ENCODE results near the gene MPC1.

Gene MPC1

GRCh38 chr6:166323395-166323794 lies 59.3 kb downstream of the MPC1 start:
- no peak overlapping the region for H3K4me3 ChIP-seq (ENCODE audit: low read depth, low read length, poor library complexity, severe bottlenecking)
- no peak overlapping the region for H3K4me2 ChIP-seq (ENCODE audit: low read length)
- H3K9me2 ChIP-seq (ENCODE audit: low read depth, low read length) = no peaks in the 10 kb centered on the region
- no peaks in the 10 kb centered on the region for H3K27me3 ChIP-seq (ENCODE audit: insufficient read depth, low read length)
- no peaks in the 10 kb centered on the region for H4K20me1 ChIP-seq (ENCODE audit: insufficient read depth, low read length)
- peaks cover 50% of the 10 kb centered on the region for H3K36me3 ChIP-seq (ENCODE audit: insufficient read depth, low read length)
- H3F3A ChIP-seq (ENCODE audit: insufficient read depth, low read length) = no peaks in the 10 kb centered on the region
- H3K79me2 ChIP-seq (ENCODE audit: insufficient read depth, low read length) = no peaks in the 10 kb centered on the region
- H3K9me3 ChIP-seq (ENCODE audit: low read length) = no peaks in the 10 kb centered on the region
- H3K9ac ChIP-seq (ENCODE audit: low read length) = no peak overlapping the region
- peaks cover 6% of the 10 kb centered on the region for H3K4me1 ChIP-seq (ENCODE audit: insufficient read depth, low read length, severe bottlenecking)
- H3K27ac ChIP-seq (ENCODE audit: low read depth, low read length, poor library complexity, severe bottlenecking) = no peak overlapping the region
- no peak for TF ChIP-seq EZH2 (IDR thresholded peaks at IDR 0.05; ENCODE audit: borderline replicate concordance, low read length)
- no peak for TF ChIP-seq CTCF (IDR thresholded peaks at IDR 0.05; ENCODE audit: low read length)
- H2AFZ ChIP-seq (ENCODE audit: low read length) = no peak overlapping the region

- no peaks in the 10 kb centered on the region for H3F3A ChIP-seq (ENCODE audit: insufficient read depth, low read length)
- no peaks in the 10 kb centered on the region for H3K9me2 ChIP-seq (ENCODE audit: low read depth, low read length)
- no peaks in the 10 kb centered on the region for H3K4me1 ChIP-seq (ENCODE audit: insufficient read depth, low read length, severe bottlenecking)
- H3K9ac ChIP-seq (ENCODE audit: low read length) = no peak overlapping the region
- no peaks in the 10 kb centered on the region for H3K27me3 ChIP-seq (ENCODE audit: insufficient read depth, low read length)
- no peaks in the 10 kb centered on the region for H4K20me1 ChIP-seq (ENCODE audit: insufficient read depth, low read length)
- peaks cover 17% of the 10 kb centered on the region for H3K36me3 ChIP-seq (ENCODE audit: insufficient read depth, low read length)
- H3K79me2 ChIP-seq (ENCODE audit: insufficient read depth, low read length) = no peaks in the 10 kb centered on the region
- H2AFZ ChIP-seq (ENCODE audit: low read length) = no peak overlapping the region
- no peak for TF ChIP-seq CTCF (IDR thresholded peaks at IDR 0.05; ENCODE audit: low read length)
- H3K4me3 ChIP-seq (ENCODE audit: low read depth, low read length, poor library complexity, severe bottlenecking) = no peak overlapping the region
- H3K9me3 ChIP-seq (ENCODE audit: low read length) = no peaks in the 10 kb centered on the region
- H3K27ac ChIP-seq (ENCODE audit: low read depth, low read length, poor library complexity, severe bottlenecking) = no peak overlapping the region
- no peak overlapping the region for H3K4me2 ChIP-seq (ENCODE audit: low read length)
Observed at GRCh38 chr6:166318649-166319600, 63.8 kb downstream of the MPC1 start.

- Histone ChIP-seq H2AFZ (ENCODE audit: low read length) (no peak overlapping the region), H3K4me1 (ENCODE audit: insufficient read depth, low read length, severe bottlenecking) (no peaks in the 10 kb centered on the region), H3K4me2 (ENCODE audit: low read length) (no peak overlapping the region), H3K9ac (ENCODE audit: low read length) (no peak overlapping the region), H3K9me3 (ENCODE audit: low read length) (no peaks in the 10 kb centered on the region), H3F3A (ENCODE audit: insufficient read depth, low read length) (no peaks in the 10 kb centered on the region), H3K4me3 (ENCODE audit: low read depth, low read length, poor library complexity, severe bottlenecking) (no peak overlapping the region), H3K27ac (ENCODE audit: low read depth, low read length, poor library complexity, severe bottlenecking) (no peak overlapping the region), H3K79me2 (ENCODE audit: insufficient read depth, low read length) (no peaks in the 10 kb centered on the region), H3K27me3 (ENCODE audit: insufficient read depth, low read length) (no peaks in the 10 kb centered on the region), H3K36me3 (ENCODE audit: insufficient read depth, low read length) (peaks cover 12% of the 10 kb centered on the region), H4K20me1 (ENCODE audit: insufficient read depth, low read length) (no peaks in the 10 kb centered on the region), H3K9me2 (ENCODE audit: low read depth, low read length) (no peaks in the 10 kb centered on the region)
- no peak for TF ChIP-seq CTCF (IDR thresholded peaks at IDR 0.05; ENCODE audit: low read length)
- no peak for TF ChIP-seq EZH2 (IDR thresholded peaks at IDR 0.05; ENCODE audit: borderline replicate concordance, low read length)
Observed at GRCh38 chr6:166318227-166318626, 64.5 kb downstream of the MPC1 start.

All from OCI-LY1 (cell line).